Ovary (tissue), 9 donors: ENCODE data around the gene DEDD. TPM values are rescaled to one million over a fixed set of nuclear protein-coding genes. Genes with fewer than 3 reads are reported as not detected.
"Not testable (repeated sequence)": the region's sequence is repeated elsewhere in the genome, so short reads cannot be mapped to it uniquely, and the experiment has no call there.

ENCODE experiments used
- DNase-seq, 5 donors: peaks; one replicate each; pipeline ENCODE4 v3.0.0-alpha.2; 2019 to 2020
- H3K27ac ChIP-seq, 2 donors: fragments of 200-600 bp; one replicate each; pipeline versions ENCODE4 v1.5.1 to v1.8.0; 2019 to 2022
- H3K27me3 ChIP-seq: fragments of 200-600 bp; one replicate; pipeline ENCODE4 v1.8.0; 2022
- H3K36me3 ChIP-seq: fragments of 200-600 bp; sonication (generic); one replicate; pipeline ENCODE4 v1.5.1; 2019
- H3K4me1 ChIP-seq: one replicate; pipeline ENCODE4 v1.8.1; 2013; ENCODE audit warnings: mild to moderate bottlenecking, moderate library complexity; ENCODE audit not compliant: insufficient read depth
- H3K4me3 ChIP-seq: fragments of 200-600 bp; sonication (generic); one replicate; pipeline ENCODE4 v1.5.1; 2017
- H3K9me3 ChIP-seq, 2 donors: fragments of 200-600 bp in 1 of 2; sonication (generic) in 1 of 2; one replicate each; pipeline versions ENCODE4 v1.5.1 to v1.8.1; 2013 to 2019; ENCODE audit warnings: mild to moderate bottlenecking in 1 of 2, moderate library complexity in 1 of 2
- EP300 ChIP-seq: sonication (generic); formaldehyde crosslinking; IDR thresholded peaks from one replicate; pipeline ENCODE4 v1.6.1; 2017; ENCODE audit warnings: antibody characterized with exemption
- POLR2A ChIP-seq: fragments of 450-650 bp; IDR thresholded peaks from one replicate; pipeline ENCODE4 v1.6.1; 2017; ENCODE audit warnings: antibody characterized with exemption, mild to moderate bottlenecking, moderate library complexity
- WGBS, 3 donors: extraction: QIAGEN DNeasy Blood & Tissue Kit in 1 of 3; methylation state at CpG; one replicate each; pipeline versions ENCODE4 v1.1.5 to v1.1.7; 2013 to 2017; 5-methylcytosine and 5-hydroxymethylcytosine counted together
- intact Hi-C, 4 donors: fragments of 100-400 bp; cut with DNase I; formaldehyde crosslinking; loops; one replicate each; pipeline versions ENCODE4 v1.11.0 to v1.15.1; 2022 to 2023
- polyA plus RNA-seq, 2 donors: library from polyadenylated mRNA; stranded (reverse); fragments of 200-250 nt in 1 of 2; fragments of 350-450 nt in 1 of 2; fragmentation: Illumina TruSeq in 1 of 2; extraction: RNeasy Lipid Tissue Mini Kit (QIAGEN cat#74804) in 1 of 2; gene quantifications; one replicate each; pipeline ENCODE4 v1.2.3, GENCODE V29; 2013 to 2014
- total RNA-seq, 7 donors: library from RNA; depleted of rRNA in 2 of 7; stranded (reverse); fragments of >200 nt in 2 of 7; fragmentation: NEBNext Ultra II Directional in 3 of 7; extraction: Animal tissue kit (Norgen Biotek cat#: 25700) in 3 of 7; gene quantifications; one replicate each; pipeline versions ENCODE4 v1.1.0 to v1.2.4, GENCODE V29; 2016 to 2023
- TF ChIP-seq, protein P1 (sequence below), 3 donors: fragments of 450-650 bp in 2 of 3; fragments of 200-600 bp in 1 of 3; IDR thresholded peaks; one replicate each; pipeline versions ENCODE4 v1.5.1 to v1.8.0; 2016 to 2022; ENCODE audit warnings: antibody characterized with exemption in 3 of 3, mild to moderate bottlenecking in 1 of 3
- donor health status: DM: no; HTN: no; CAD: no; lungs with moderate emphysema.
- donor health status: DM: no; HTN: no; CAD: no.
- donor health status: Bipolar disorder and iron deficiency.
- donor health status: DM: yes; HTN: yes; CAD: no.
- donor health status: DM: no; HTN: no; CAD: no.
- donor health status: DM: yes; HTN: yes; CAD: no.

DEDD gene
- total and polyA plus RNA-seq, 9 donors = 19.0 to 53.9 (median 38.1) TPM

GRCh38 chr1:161121834-161122233 lies 10.6 kb downstream of the DEDD start:
- 76 to 78% (median 78%) methylated on average over 4 of the region's 4 CpGs for WGBS, 3 donors
- DNase-seq = no peak
- Histone ChIP-seq H3K27me3 (no peaks in the 10 kb centered on the region), H3K4me3 (no peak overlapping the region), H3K36me3 (no peaks in the 10 kb centered on the region), H3K27ac (no peak overlapping the region), H3K4me1 (peaks cover 13% of the 10 kb centered on the region), H3K9me3 (no peaks in the 10 kb centered on the region)
- intact Hi-C loops = no loop called here
- no peak for TF ChIP-seq POLR2A
- no peak for TF ChIP-seq EP300
- TF ChIP-seq, protein P1, sequence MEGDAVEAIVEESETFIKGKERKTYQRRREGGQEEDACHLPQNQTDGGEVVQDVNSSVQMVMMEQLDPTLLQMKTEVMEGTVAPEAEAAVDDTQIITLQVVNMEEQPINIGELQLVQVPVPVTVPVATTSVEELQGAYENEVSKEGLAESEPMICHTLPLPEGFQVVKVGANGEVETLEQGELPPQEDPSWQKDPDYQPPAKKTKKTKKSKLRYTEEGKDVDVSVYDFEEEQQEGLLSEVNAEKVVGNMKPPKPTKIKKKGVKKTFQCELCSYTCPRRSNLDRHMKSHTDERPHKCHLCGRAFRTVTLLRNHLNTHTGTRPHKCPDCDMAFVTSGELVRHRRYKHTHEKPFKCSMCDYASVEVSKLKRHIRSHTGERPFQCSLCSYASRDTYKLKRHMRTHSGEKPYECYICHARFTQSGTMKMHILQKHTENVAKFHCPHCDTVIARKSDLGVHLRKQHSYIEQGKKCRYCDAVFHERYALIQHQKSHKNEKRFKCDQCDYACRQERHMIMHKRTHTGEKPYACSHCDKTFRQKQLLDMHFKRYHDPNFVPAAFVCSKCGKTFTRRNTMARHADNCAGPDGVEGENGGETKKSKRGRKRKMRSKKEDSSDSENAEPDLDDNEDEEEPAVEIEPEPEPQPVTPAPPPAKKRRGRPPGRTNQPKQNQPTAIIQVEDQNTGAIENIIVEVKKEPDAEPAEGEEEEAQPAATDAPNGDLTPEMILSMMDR (IDR thresholded peaks at IDR 0.05) = no peak

GRCh38 chr1:161121042-161121650 lies 11.3 kb downstream of the DEDD start:
- no peak for DNase-seq
- Histone ChIP-seq H3K9me3 (no peaks in the 10 kb centered on the region), H3K27ac (no peak overlapping the region), H3K36me3 (no peaks in the 10 kb centered on the region), H3K4me3 (no peak overlapping the region), H3K27me3 (no peaks in the 10 kb centered on the region), H3K4me1 (peaks cover 17% of the 10 kb centered on the region)
- TF ChIP-seq POLR2A = no peak
- 82 to 91% (median 86%) methylated on average over 3 of the region's 3 CpGs for WGBS, 3 donors
- intact Hi-C loops = no loop called here

DNA sequence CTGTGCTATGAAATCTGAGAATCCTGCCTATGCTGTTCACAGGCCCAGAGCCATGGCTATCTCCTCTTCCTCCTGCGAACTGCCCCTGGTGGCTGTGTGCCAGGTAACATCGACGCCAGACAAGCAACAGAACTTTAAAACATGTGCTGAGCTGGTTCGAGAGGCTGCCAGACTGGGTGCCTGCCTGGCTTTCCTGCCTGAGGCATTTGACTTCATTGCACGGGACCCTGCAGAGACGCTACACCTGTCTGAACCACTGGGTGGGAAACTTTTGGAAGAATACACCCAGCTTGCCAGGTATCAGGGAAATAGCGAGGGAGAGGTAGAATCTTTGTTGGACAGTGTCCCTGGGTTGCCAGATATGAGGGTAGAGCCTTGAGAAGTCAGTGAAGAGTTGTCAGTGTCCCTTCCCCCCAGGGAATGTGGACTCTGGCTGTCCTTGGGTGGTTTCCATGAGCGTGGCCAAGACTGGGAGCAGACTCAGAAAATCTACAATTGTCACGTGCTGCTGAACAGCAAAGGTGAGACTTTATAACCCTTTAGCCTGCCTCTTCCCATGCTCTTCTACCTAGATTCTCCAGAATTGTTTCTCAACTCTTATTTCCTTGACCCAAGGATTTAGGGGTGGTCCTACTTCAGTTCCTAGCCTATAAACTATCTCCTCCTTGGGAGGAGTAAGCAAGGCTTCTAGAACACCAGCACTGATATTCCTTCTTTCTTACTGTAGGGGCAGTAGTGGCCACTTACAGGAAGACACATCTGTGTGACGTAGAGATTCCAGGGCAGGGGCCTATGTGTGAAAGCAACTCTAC lies 13.2 kb downstream of the DEDD start:
- H3K4me1 ChIP-seq = peaks cover 23% of the 10 kb centered on the region
- 17 to 30% (median 23%) methylated on average over 10 of the region's 10 CpGs for WGBS, 3 donors
- TF ChIP-seq EP300 (no peak), POLR2A (no peak)
- TF ChIP-seq, protein P1 (IDR thresholded peaks at IDR 0.05) = peak in 1 of 3 donors; percentile 11
- H3K27me3 ChIP-seq = no peaks in the 10 kb centered on the region
- H3K36me3 ChIP-seq = no peaks in the 10 kb centered on the region
- H3K9me3 ChIP-seq = no peaks in the 10 kb centered on the region
- intact Hi-C loops = no loop called here
- H3K27ac ChIP-seq = peak overlapping the region in 1 of 2 donors; percentile 16
- H3K4me3 ChIP-seq = peak overlapping the region; percentile 87
- peak in 3 of 5 donors; percentile 49 to 69 (median 49) for DNase-seq

GRCh38 chr1:161117759-161118581 lies 14.5 kb downstream of the DEDD start, which contains the start of the genes NIT1 and PFDN2:
Gene NIT1 (plus strand): TSS chr1:161118105. CDS start chr1:161118177, 72 bp downstream.
Gene PFDN2 (minus strand): TSS chr1:161118037. CDS start chr1:161118026, 11 bp downstream.
- intact Hi-C loops = no loop called here
- no peaks in the 10 kb centered on the region for H3K9me3 ChIP-seq
- H3K27me3 ChIP-seq = no peaks in the 10 kb centered on the region
- DNase-seq = peak; percentile 84 to 92 (median 88)
- peak within 1 kb of the TSS; percentile 77 to 82 for H3K27ac ChIP-seq
- H3K36me3 ChIP-seq = no peaks in the 10 kb centered on the region
- 1% methylated on average over 58 of the region's 58 CpGs for WGBS, 3 donors
- peaks cover 23% of the 10 kb centered on the region for H3K4me1 ChIP-seq
- TF ChIP-seq POLR2A = peak; percentile 94
- TF ChIP-seq EP300 = peak; percentile 17
- TF ChIP-seq, protein P1 (IDR thresholded peaks at IDR 0.05) = peak in 1 of 3 donors; percentile 17
- H3K4me3 ChIP-seq = peak within 1 kb of the TSS; percentile 87

- H3K36me3 ChIP-seq, H3K27me3 ChIP-seq, H3K27ac ChIP-seq, intact Hi-C loops, H3K9me3 ChIP-seq, H3K4me3 ChIP-seq, DNase-seq: not testable (repeated sequence)
- peaks cover 23% of the 10 kb centered on the region for H3K4me1 ChIP-seq
- WGBS, 3 donors = 83 to 85% (median 83%) methylated on average over 6 of the region's 6 CpGs
Observed at GRCh38 chr1:161115961-161116360, 16.5 kb downstream of the DEDD start.
